Stomach (tissue), 9 donors: Measurements from ENCODE around the gene SCGN. TPM values are rescaled to one million over a fixed set of nuclear protein-coding genes. Genes with fewer than 3 reads are reported as not detected.
"Not testable (repeated sequence)": the region's sequence is repeated elsewhere in the genome, so short reads cannot be mapped to it uniquely, and the experiment has no call there.

Experiments
- DNase-seq, 2 donors: peaks; one replicate each; pipeline versions ENCODE4 v3.0.0 to v3.0.0-alpha.2; 2013 to 2019
- H3K27ac ChIP-seq, 5 donors: fragments of 200-600 bp in 4 of 5; sonication (generic) in 4 of 5; one replicate each; pipeline ENCODE4 v1.5.1; 2013 to 2019; ENCODE audit warnings: mild to moderate bottlenecking in 1 of 5, moderate library complexity in 1 of 5
- H3K27me3 ChIP-seq, 3 donors: fragments of 200-600 bp; sonication (generic); one replicate each; pipeline ENCODE4 v1.5.1; 2017 to 2019; ENCODE audit warnings: mixed run types in 1 of 3
- H3K36me3 ChIP-seq, 4 donors: fragments of 200-600 bp; sonication (generic); 1 replicate in 3 of 4; 2 replicates in 1 of 4; pipeline ENCODE4 v1.5.1; 2016 to 2019
- H3K4me1 ChIP-seq, 4 donors: fragments of 200-600 bp; sonication (generic); one replicate each; pipeline ENCODE4 v1.5.1; 2016 to 2019
- H3K4me3 ChIP-seq, 4 donors: fragments of 200-600 bp; sonication (generic) in 3 of 4; one replicate each; pipeline ENCODE4 v1.5.1; 2016 to 2019; ENCODE audit warnings: mild to moderate bottlenecking in 1 of 4
- H3K9me3 ChIP-seq, 4 donors: fragments of 200-600 bp; sonication (generic); one replicate each; pipeline ENCODE4 v1.5.1; 2016 to 2019
- CTCF ChIP-seq, 7 experiments: fragments of 450-650 bp in 4 of 7; fragments of 200-600 bp in 3 of 7; sonication (generic) in 3 of 7; IDR thresholded peaks; one replicate each; pipeline ENCODE4 v1.5.1; 2016 to 2019; ENCODE audit warnings: antibody characterized with exemption in 7 of 7, control low read depth in 2 of 7, mild to moderate bottlenecking in 1 of 7
- EP300 ChIP-seq: sonication (generic); formaldehyde crosslinking; IDR thresholded peaks from one replicate; pipeline ENCODE4 v1.6.1; 2017; ENCODE audit warnings: antibody characterized with exemption
- POLR2A ChIP-seq, 4 donors: fragments of 450-650 bp; IDR thresholded peaks; one replicate each; pipeline ENCODE4 v1.6.1; 2016; ENCODE audit warnings: antibody characterized with exemption in 4 of 4, control low read depth in 2 of 4, mild to moderate bottlenecking in 1 of 4, moderate library complexity in 1 of 4
- POLR2AphosphoS5 ChIP-seq, 3 donors: sonication (generic); formaldehyde crosslinking; IDR thresholded peaks; one replicate each; pipeline ENCODE4 v1.6.1; 2016; ENCODE audit warnings: antibody characterized with exemption in 3 of 3
- WGBS, 5 donors: extraction: QIAGEN DNeasy Blood & Tissue Kit in 3 of 5; methylation state at CpG; one replicate each; pipeline versions ENCODE4 v1.1.5 to v1.1.7; 2013 to 2018; 5-methylcytosine and 5-hydroxymethylcytosine counted together
- intact Hi-C: fragments of 100-400 bp; cut with DNase I; formaldehyde crosslinking; loops from one replicate; pipeline ENCODE4 v1.15.1; 2023; ENCODE audit warnings: low total_unique reads
- polyA plus RNA-seq, 3 donors: library from polyadenylated mRNA; stranded (reverse); fragments of 200-250 nt; gene quantifications; one replicate each; pipeline ENCODE4 v1.2.3, GENCODE V29; 2013
- total RNA-seq, 5 donors: library from RNA; depleted of rRNA; stranded (reverse); fragments of >200 nt; gene quantifications; one replicate each; pipeline versions ENCODE4 v1.1.0 to v1.2.3, GENCODE V29; 2014 to 2016
- donor health status: healthy with polysubstance abuse.
- donor health status: Bipolar disorder and iron deficiency.
- donor health status: healthy.

Gene SCGN
- total and polyA plus RNA-seq, 8 donors, result 0.89 to 11.9 (median 3.0) TPM; not detected in 1

GRCh38 chr6:25748049-25748448, 96.0 kb downstream of the SCGN start:
- no peaks in the 10 kb centered on the region for H3K9me3 ChIP-seq
- no peak overlapping the region for H3K4me3 ChIP-seq
- no peaks in the 10 kb centered on the region for H3K27me3 ChIP-seq
- intact Hi-C loops, result no loop called here
- no peak for DNase-seq
- no peaks in the 10 kb centered on the region for H3K36me3 ChIP-seq
- no peaks in the 10 kb centered on the region for H3K4me1 ChIP-seq
- no peak overlapping the region for H3K27ac ChIP-seq
- TF ChIP-seq POLR2A (IDR thresholded peaks at IDR 0.05) (no peak), CTCF (IDR thresholded peaks at IDR 0.05) (no peak), POLR2AphosphoS5 (IDR thresholded peaks at IDR 0.05) (no peak), EP300 (no peak)

GRCh38 chr6:25748601-25749517, 96.8 kb downstream of the SCGN start:
- H3K4me1 ChIP-seq, H3K4me3 ChIP-seq, H3K9me3 ChIP-seq, DNase-seq, intact Hi-C loops, H3K36me3 ChIP-seq, H3K27me3 ChIP-seq, H3K27ac ChIP-seq: not testable (repeated sequence)
- 49 to 68% (median 58%) methylated on average over 17 of the region's 17 CpGs for WGBS, 5 donors

GRCh38 chr6:25749837-25750236, 97.8 kb downstream of the SCGN start:
- Histone ChIP-seq H3K27ac (no peak overlapping the region), H3K27me3 (no peaks in the 10 kb centered on the region), H3K4me3 (no peak overlapping the region), H3K4me1 (no peaks in the 10 kb centered on the region), H3K36me3 (no peaks in the 10 kb centered on the region), H3K9me3 (no peaks in the 10 kb centered on the region)
- no peak for DNase-seq
- TF ChIP-seq POLR2A (IDR thresholded peaks at IDR 0.05) (no peak), EP300 (no peak), POLR2AphosphoS5 (IDR thresholded peaks at IDR 0.05) (no peak), CTCF (IDR thresholded peaks at IDR 0.05) (no peak)
- 38 to 82% (median 58%) methylated on average over 2 of the region's 2 CpGs for WGBS, 5 donors
- intact Hi-C loops, result no loop called here

- H3K9me3 ChIP-seq, result no peaks in the 10 kb centered on the region
- TF ChIP-seq POLR2AphosphoS5 (IDR thresholded peaks at IDR 0.05) (no peak), POLR2A (IDR thresholded peaks at IDR 0.05) (no peak), EP300 (no peak), CTCF (IDR thresholded peaks at IDR 0.05) (no peak)
- no peak overlapping the region for H3K27ac ChIP-seq
- no peaks in the 10 kb centered on the region for H3K4me1 ChIP-seq
- intact Hi-C loops, result no loop called here
- no peak for DNase-seq
- 52 to 67% (median 60%) methylated on average over 3 of the region's 3 CpGs for WGBS, 5 donors
- no peak overlapping the region for H3K4me3 ChIP-seq
- H3K27me3 ChIP-seq, result no peaks in the 10 kb centered on the region
- no peaks in the 10 kb centered on the region for H3K36me3 ChIP-seq
Observed at GRCh38 chr6:25750906-25751305, 98.9 kb downstream of the SCGN start.

Other genes with a start within 250 kb of the SCGN start
- 10 to 100 TPM in 1 of 5 donors, 1 to 10 TPM in 1, under 1 TPM in 1, not detected in 2; 0.58 to 12.7 (median 1.5) TPM for gene SLC17A4, start 102.5 kb downstream of the SCGN start, total RNA-seq
- not detected for gene SLC17A4, start 102.5 kb downstream of the SCGN start, polyA plus RNA-seq
- gene SLC17A1, start 179.8 kb downstream of the SCGN start, total RNA-seq, result not detected
- gene SLC17A1, start 179.8 kb downstream of the SCGN start, polyA plus RNA-seq, result not detected
- gene SLC17A3, start 222.0 kb downstream of the SCGN start, total RNA-seq, result not detected
- gene SLC17A3, start 222.0 kb downstream of the SCGN start, polyA plus RNA-seq, result not detected